H9 (cell line): ENCODE results near the gene BPTF. TPM values are rescaled to one million over a fixed set of nuclear protein-coding genes. Genes with fewer than 3 reads are reported as not detected.

Source experiments
- DNase-seq: peaks from one replicate; pipeline ENCODE4 v3.0.0-alpha.2; 2017
- H2AFZ ChIP-seq: one replicate; pipeline ENCODE4 v1.6.1; 2013; ENCODE audit warnings: mild to moderate bottlenecking, low read length, control low read depth, moderate library complexity
- H2AK5ac ChIP-seq: 2 replicates; pipeline ENCODE4 v1.6.1; 2013; ENCODE audit warnings: low read length, control low read depth, mixed read lengths; ENCODE audit not compliant: insufficient read length
- H2BK120ac ChIP-seq: one replicate; pipeline ENCODE4 v1.6.1; 2013; ENCODE audit warnings: low read depth, mild to moderate bottlenecking, low read length, control low read depth, inconsistent platforms; ENCODE audit not compliant: poor library complexity, severe bottlenecking
- H2BK12ac ChIP-seq: 2 replicates; pipeline ENCODE4 v1.6.1; 2013; ENCODE audit warnings: low read length, control low read depth, mixed read lengths, low read depth; ENCODE audit not compliant: insufficient read length
- H2BK15ac ChIP-seq: 2 replicates; pipeline ENCODE4 v1.6.1; 2013; ENCODE audit warnings: low read depth, low read length, control low read depth
- H2BK20ac ChIP-seq: one replicate; pipeline ENCODE4 v1.6.1; 2013; ENCODE audit warnings: low read depth, mild to moderate bottlenecking, low read length, control low read depth, inconsistent platforms; ENCODE audit not compliant: poor library complexity, severe bottlenecking
- H2BK5ac ChIP-seq: 2 replicates; pipeline ENCODE4 v1.6.1; 2013; ENCODE audit warnings: low read length, control low read depth, mixed read lengths; ENCODE audit not compliant: insufficient read length
- H3K14ac ChIP-seq: 2 replicates; pipeline ENCODE4 v1.6.1; 2013; ENCODE audit warnings: low read length, control low read depth; ENCODE audit not compliant: insufficient read depth
- H3K18ac ChIP-seq: 2 replicates; pipeline ENCODE4 v1.6.1; 2013; ENCODE audit warnings: low read depth, mild to moderate bottlenecking, mixed read lengths, low read length, control low read depth; ENCODE audit not compliant: insufficient read length
- H3K23ac ChIP-seq: 2 replicates; pipeline ENCODE4 v1.6.1; 2013; ENCODE audit warnings: low read length, control low read depth, mixed read lengths, low read depth; ENCODE audit not compliant: insufficient read length
- H3K23me2 ChIP-seq: 2 replicates; pipeline ENCODE4 v1.6.1; 2013; ENCODE audit warnings: low read depth, mild to moderate bottlenecking, mixed read lengths, low read length, control low read depth; ENCODE audit not compliant: insufficient read length, poor library complexity, severe bottlenecking
- H3K27ac ChIP-seq: 2 replicates; pipeline ENCODE4 v1.5.1; 2013; ENCODE audit warnings: low read length, control low read depth, mixed read lengths, low read depth; ENCODE audit not compliant: insufficient read length
- H3K27me3 ChIP-seq: 2 replicates; pipeline ENCODE4 v1.6.1; 2013; ENCODE audit warnings: low read length, control low read depth, inconsistent platforms; ENCODE audit not compliant: insufficient read depth
- H3K4ac ChIP-seq: 2 replicates; pipeline ENCODE4 v1.6.1; 2013; ENCODE audit warnings: low read depth, mild to moderate bottlenecking, control low read depth, inconsistent platforms, low read length, moderate library complexity
- H3K4me1 ChIP-seq: 2 replicates; pipeline ENCODE4 v1.6.1; 2013; ENCODE audit warnings: low read length, control low read depth, inconsistent platforms; ENCODE audit not compliant: insufficient read depth
- H3K4me2 ChIP-seq: 2 replicates; pipeline ENCODE4 v1.6.1; 2013; ENCODE audit warnings: low read length, control low read depth, mixed read lengths; ENCODE audit not compliant: insufficient read length, insufficient read depth
- H3K56ac ChIP-seq: 2 replicates; pipeline ENCODE4 v1.6.1; 2013; ENCODE audit warnings: low read depth, mild to moderate bottlenecking, mixed read lengths, low read length, control low read depth; ENCODE audit not compliant: insufficient read length
- H3K79me1 ChIP-seq: 2 replicates; pipeline ENCODE4 v1.6.1; 2013; ENCODE audit warnings: low read depth, mild to moderate bottlenecking, moderate library complexity, low read length, control low read depth, inconsistent platforms; ENCODE audit not compliant: insufficient read depth, poor library complexity, severe bottlenecking
- H3K79me2 ChIP-seq: 2 replicates; pipeline ENCODE4 v1.6.1; 2013; ENCODE audit warnings: low read length, control low read depth, inconsistent platforms; ENCODE audit not compliant: insufficient read depth
- H3K9ac ChIP-seq: 2 replicates; pipeline ENCODE4 v1.6.1; 2013; ENCODE audit warnings: low read length, control low read depth, mixed read lengths; ENCODE audit not compliant: insufficient read length; ENCODE audit errors: extremely low read depth
- H3K9me3 ChIP-seq: one replicate; pipeline ENCODE4 v1.6.1; 2013; ENCODE audit warnings: low read depth, low read length, inconsistent platforms; ENCODE audit not compliant: control insufficient read depth
- H3T11ph ChIP-seq: one replicate; pipeline ENCODE4 v1.6.1; 2013; ENCODE audit warnings: mild to moderate bottlenecking, low read length, control low read depth, inconsistent platforms
- H4K20me1 ChIP-seq: one replicate; pipeline ENCODE4 v1.6.1; 2013; ENCODE audit not compliant: control insufficient read depth, insufficient read length, insufficient read depth
- H4K5ac ChIP-seq: 2 replicates; pipeline ENCODE4 v1.6.1; 2013; ENCODE audit warnings: low read depth, mild to moderate bottlenecking, mixed read lengths, low read length, control low read depth; ENCODE audit not compliant: insufficient read length
- H4K8ac ChIP-seq: replicated peaks from 2 replicates; pipeline ENCODE4 v1.6.1; 2013; ENCODE audit warnings: low read length, control low read depth, mixed read lengths, low read depth; ENCODE audit not compliant: insufficient read length
- H4K91ac ChIP-seq: 2 replicates; pipeline ENCODE4 v1.6.1; 2013; ENCODE audit warnings: low read depth, mild to moderate bottlenecking, moderate library complexity, mixed read lengths, low read length, control low read depth; ENCODE audit not compliant: insufficient read length
- H3K27ac Mint-ChIP-seq, 3 experiments: 2 replicates in 2 of 3; 3 replicates in 1 of 3; pipeline ENCODE4 v1.8.0; 2020 to 2021; ENCODE audit warnings: mixed read lengths in 3 of 3, mild to moderate bottlenecking in 1 of 3, moderate library complexity in 1 of 3
- H3K27me3 Mint-ChIP-seq: 2 replicates; pipeline ENCODE4 v1.8.0; 2021; ENCODE audit warnings: low read depth, mild to moderate bottlenecking, moderate library complexity, mixed read lengths
- H3K36me3 Mint-ChIP-seq, 3 experiments: 2 replicates in 2 of 3; 3 replicates in 1 of 3; pipeline ENCODE4 v1.8.0; 2020 to 2021; ENCODE audit warnings: low read depth in 3 of 3, mixed read lengths in 3 of 3; ENCODE audit not compliant: insufficient read depth in 1 of 3
- H3K4me1 Mint-ChIP-seq, 2 experiments: 2 replicates each; pipeline ENCODE4 v1.8.0; 2020; ENCODE audit warnings: mixed read lengths in 2 of 2
- H3K4me3 Mint-ChIP-seq, 2 experiments: 2 replicates in 1 of 2; 3 replicates in 1 of 2; pipeline ENCODE4 v1.8.0; 2020 to 2021; ENCODE audit warnings: mild to moderate bottlenecking in 2 of 2, mixed read lengths in 2 of 2, moderate library complexity in 1 of 2
- H3K9me3 Mint-ChIP-seq, 2 experiments: 2 replicates in 1 of 2; 3 replicates in 1 of 2; pipeline ENCODE4 v1.8.0; 2020; ENCODE audit warnings: mild to moderate bottlenecking in 2 of 2, mixed read lengths in 2 of 2, moderate library complexity in 1 of 2
- CTCF ChIP-seq: fragments of 200-600 bp; sonication (generic); conservative IDR thresholded peaks from 3 replicates; pipeline ENCODE4 v1.8.0; 2021; ENCODE audit warnings: antibody characterized with exemption, mild to moderate bottlenecking
- WGBS: extraction: QIAGEN DNeasy Blood & Tissue Kit; methylation state at CpG from one replicate; pipeline ENCODE4 v1.1.7; 2013; ENCODE audit warnings: missing lambda C conversion rate, low lambda C conversion rate, mixed read lengths; ENCODE audit not compliant: insufficient read length; ENCODE audit errors: extremely low coverage; 5-methylcytosine and 5-hydroxymethylcytosine counted together
- total RNA-seq: library from RNA; stranded (reverse); gene quantifications from 2 replicates; pipeline ENCODE4 v1.2.1, GENCODE V29; 2021

The BPTF gene
- total RNA-seq, 1 experiment from 2014 or later = 203 TPM

DNA sequence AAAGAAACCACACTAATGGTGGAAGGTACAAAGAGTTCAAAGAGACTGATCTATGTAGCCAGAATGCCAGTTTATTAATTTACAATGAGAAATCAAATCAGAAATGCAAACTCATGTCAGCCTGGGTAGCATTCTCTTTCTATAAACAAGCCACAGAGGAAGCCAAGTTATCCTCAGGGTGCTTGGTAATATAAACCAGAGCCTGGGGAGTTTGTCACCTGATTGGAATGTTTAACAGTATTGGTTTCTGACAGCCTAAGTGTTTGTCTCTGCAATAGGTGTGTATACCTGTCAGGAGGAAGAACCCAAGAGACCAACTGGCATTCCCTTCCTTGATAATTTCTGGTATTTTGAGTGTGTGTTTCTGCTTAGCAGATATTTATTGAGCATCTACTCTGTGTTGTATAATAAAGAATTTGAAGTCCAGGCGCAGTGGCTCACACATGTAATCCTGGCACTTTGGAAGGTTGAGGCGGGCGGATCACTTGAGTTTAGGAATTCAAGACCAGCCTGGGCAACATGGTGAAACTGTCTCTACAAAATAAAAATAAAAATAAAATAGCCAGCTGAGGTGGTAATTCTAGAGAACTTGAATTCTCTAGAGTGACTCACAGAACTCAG, 174.1 kb downstream of the BPTF start:
- no peak overlapping the region for H3K27ac Mint-ChIP-seq
- peaks cover 6% of the 10 kb centered on the region; the same call in 1 of the 2 replicates for H3K27me3 ChIP-seq

More for the DNA sequence above, 174.1 kb downstream of the BPTF start:
- no peak overlapping the region for H3K4me2 ChIP-seq
- Mint-ChIP-seq H3K36me3 (no peaks in the 10 kb centered on the region; a peak in 1 of 7 replicates), H3K9me3 (peaks cover 0 to 2% of the 10 kb centered on the region in 2 experiments; a peak in 1 of 5 replicates), H3K4me1 (peaks cover 18 to 24% of the 10 kb centered on the region in 2 experiments), H3K27me3 (peaks cover 39% of the 10 kb centered on the region), H3K4me3 (no peak overlapping the region)
- no peak overlapping the region for H2BK12ac ChIP-seq
- no peak overlapping the region for H3K14ac ChIP-seq
- no peak for DNase-seq
- no CpG with 5 or more reads among the region's 3 CpGs for WGBS
- H3K56ac ChIP-seq = no peak overlapping the region
- H3T11ph ChIP-seq = no peak overlapping the region
- no peak overlapping the region for H3K4ac ChIP-seq
- no peak for TF ChIP-seq CTCF
- no peaks in the 10 kb centered on the region for H3K79me2 ChIP-seq
- no peak overlapping the region for H3K9ac ChIP-seq
- H2AFZ ChIP-seq = no peak overlapping the region
- H3K79me1 ChIP-seq = no peaks in the 10 kb centered on the region
- no peak overlapping the region for H4K5ac ChIP-seq
- H2BK20ac ChIP-seq = no peak overlapping the region
- no peak overlapping the region for H4K91ac ChIP-seq
- no peak overlapping the region for H3K23ac ChIP-seq
- no peaks in the 10 kb centered on the region for H4K20me1 ChIP-seq
- H3K27ac ChIP-seq = no peak overlapping the region
- H2BK120ac ChIP-seq = no peak overlapping the region
- H3K4me1 ChIP-seq = peaks cover 4% of the 10 kb centered on the region; the same call in 1 of the 2 replicates
- H3K18ac ChIP-seq = no peak overlapping the region
- peaks cover 11% of the 10 kb centered on the region for H3K23me2 ChIP-seq
- no peak overlapping the region for H2BK5ac ChIP-seq
- no peak overlapping the region for H4K8ac ChIP-seq
- H3K9me3 ChIP-seq = no peaks in the 10 kb centered on the region
- H2BK15ac ChIP-seq = no peak overlapping the region
- no peak overlapping the region for H2AK5ac ChIP-seq
